ENCODE measurements around the gene SERAC1.
"Not testable (repeated sequence)": the region's sequence is repeated elsewhere in the genome, so short reads cannot be mapped to it uniquely, and the experiment has no call there.

The SERAC1 gene

GRCh38 chr6:158174514-158174913 is 6.5 kb upstream of the SERAC1 start:
- DNase-seq (ENCODE audit: low read depth, low spot score): no peak

GRCh38 chr6:158174024-158174423 is 6.0 kb upstream of the SERAC1 start:
- DNase-seq (ENCODE audit: low read depth, low spot score): no peak

GRCh38 chr6:158172001-158172400 is 3.9 kb upstream of the SERAC1 start:
- no peak for DNase-seq (ENCODE audit: low read depth, low spot score)

- no peak for DNase-seq (ENCODE audit: low read depth, low spot score)
These were observed 2.6 kb upstream of the SERAC1 start for GRCh38 chr6:158170656-158171081.

GRCh38 chr6:158169634-158170033 is 1.6 kb upstream of the SERAC1 start:
- not testable (repeated sequence) for DNase-seq (ENCODE audit: low read depth, low spot score)

- no peak for DNase-seq (ENCODE audit: low read depth, low spot score)
These were observed 2.1 kb downstream of the SERAC1 start for GRCh38 chr6:158165919-158166416.

- no peak for DNase-seq (ENCODE audit: low read depth, low spot score)
These were observed 3.4 kb downstream of the SERAC1 start for GRCh38 chr6:158164579-158165170.

- no peak for DNase-seq (ENCODE audit: low read depth, low spot score)
These were observed 6.4 kb downstream of the SERAC1 start for GRCh38 chr6:158161566-158162254.

- DNase-seq (ENCODE audit: low read depth, low spot score): no peak
These were observed 7.0 kb downstream of the SERAC1 start for GRCh38 chr6:158160932-158161539.

- no peak for DNase-seq (ENCODE audit: low read depth, low spot score)
These were observed 9.3 kb downstream of the SERAC1 start for GRCh38 chr6:158158748-158159147.

- no peak for DNase-seq (ENCODE audit: low read depth, low spot score)
These were observed 9.9 kb downstream of the SERAC1 start for GRCh38 chr6:158158123-158158522.

- no peak for DNase-seq (ENCODE audit: low read depth, low spot score)
These were observed 10.8 kb downstream of the SERAC1 start for GRCh38 chr6:158157064-158157764.

- no peak for DNase-seq (ENCODE audit: low read depth, low spot score)
These were observed 13.2 kb downstream of the SERAC1 start for GRCh38 chr6:158154816-158155215.

- no peak for DNase-seq (ENCODE audit: low read depth, low spot score)
These were observed 14.5 kb downstream of the SERAC1 start for GRCh38 chr6:158153576-158153975.

GRCh38 chr6:158152659-158153058 is 15.4 kb downstream of the SERAC1 start:
- DNase-seq (ENCODE audit: low read depth, low spot score): no peak

- DNase-seq (ENCODE audit: low read depth, low spot score): not testable (repeated sequence)
These were observed 16.0 kb downstream of the SERAC1 start for GRCh38 chr6:158152025-158152424.

GRCh38 chr6:158150701-158151100 is 17.4 kb downstream of the SERAC1 start:
- DNase-seq (ENCODE audit: low read depth, low spot score): no peak

GRCh38 chr6:158149641-158150040 is 18.4 kb downstream of the SERAC1 start:
- DNase-seq (ENCODE audit: low read depth, low spot score): no peak

GRCh38 chr6:158143700-158144099 is 24.4 kb downstream of the SERAC1 start:
- no peak for DNase-seq (ENCODE audit: low read depth, low spot score)

GRCh38 chr6:158142789-158143188 is 25.3 kb downstream of the SERAC1 start:
- no peak for DNase-seq (ENCODE audit: low read depth, low spot score)

GRCh38 chr6:158131926-158132325 is 36.1 kb downstream of the SERAC1 start:
- DNase-seq (ENCODE audit: low read depth, low spot score): no peak

GRCh38 chr6:158125271-158125670 is 42.8 kb downstream of the SERAC1 start:
- DNase-seq (ENCODE audit: low read depth, low spot score): no peak
